Gastroesophageal sphincter (tissue), 4 donors: ENCODE data around the gene GGN. TPM values are rescaled to one million over a fixed set of nuclear protein-coding genes. Genes with fewer than 3 reads are reported as not detected.
A peak's percentile ranks its signal among the peaks of the same experiment; 100 is the strongest.
"Not testable (repeated sequence)": the region's sequence is repeated elsewhere in the genome, so short reads cannot be mapped to it uniquely, and the experiment has no call there.

Source experiments
- ATAC-seq: fragments of 150-250 bp; one replicate; pipeline ENCODE4 v1.9.1; 2016; ENCODE audit warnings: mild to moderate bottlenecking, moderate library complexity
- H3K27ac ChIP-seq, 4 donors: fragments of 200-600 bp; sonication (generic) in 3 of 4; 1 replicate in 3 of 4; 2 replicates in 1 of 4; pipeline ENCODE4 v1.5.1; 2016 to 2019
- H3K27me3 ChIP-seq: fragments of 200-600 bp; sonication (generic); one replicate; pipeline ENCODE4 v1.5.1; 2019
- H3K36me3 ChIP-seq, 2 donors: fragments of 200-600 bp; sonication (generic); one replicate each; pipeline ENCODE4 v1.5.1; 2019; ENCODE audit warnings: control low read depth in 1 of 2
- H3K4me1 ChIP-seq, 3 donors: fragments of 200-600 bp; sonication (generic); 1 replicate in 2 of 3; 2 replicates in 1 of 3; pipeline ENCODE4 v1.5.1; 2016 to 2019; ENCODE audit warnings: control low read depth in 2 of 3
- H3K4me3 ChIP-seq, 2 donors: fragments of 200-600 bp; sonication (generic); one replicate each; pipeline ENCODE4 v1.5.1; 2019; ENCODE audit warnings: mild to moderate bottlenecking in 1 of 2, moderate library complexity in 1 of 2
- H3K9me3 ChIP-seq, 3 donors: fragments of 200-600 bp; sonication (generic); one replicate each; pipeline ENCODE4 v1.5.1; 2017 to 2019; ENCODE audit warnings: control low read depth in 2 of 3
- EP300 ChIP-seq: sonication (generic); formaldehyde crosslinking; IDR thresholded peaks from one replicate; pipeline ENCODE4 v1.6.1; 2017; ENCODE audit warnings: antibody characterized with exemption, mild to moderate bottlenecking
- POLR2A ChIP-seq, 2 donors: fragments of 450-650 bp; IDR thresholded peaks; one replicate each; pipeline ENCODE4 v1.6.1; 2017; ENCODE audit warnings: antibody characterized with exemption in 2 of 2, mild to moderate bottlenecking in 2 of 2, moderate library complexity in 1 of 2
- POLR2AphosphoS5 ChIP-seq: sonication (generic); formaldehyde crosslinking; IDR thresholded peaks from one replicate; pipeline ENCODE4 v1.6.1; 2017; ENCODE audit warnings: antibody characterized with exemption
- WGBS, 2 donors: methylation state at CpG; one replicate each; pipeline ENCODE4 v1.1.5; 2018; ENCODE audit warnings: low coverage in 1 of 2; 5-methylcytosine and 5-hydroxymethylcytosine counted together
- total RNA-seq, 4 donors: library from RNA; depleted of rRNA; stranded (reverse); fragments of >200 nt; gene quantifications; one replicate each; pipeline ENCODE4 v1.1.0, GENCODE V29; 2016
- TF ChIP-seq, protein P1 (sequence below), 4 experiments: fragments of 200-600 bp in 2 of 4; fragments of 450-650 bp in 2 of 4; sonication (generic) in 1 of 4; IDR thresholded peaks; one replicate each; pipeline ENCODE4 v1.5.1; 2017 to 2019; ENCODE audit warnings: antibody characterized with exemption in 4 of 4, mild to moderate bottlenecking in 2 of 4, moderate library complexity in 2 of 4

The GGN gene
- total RNA-seq, 4 donors from 2014 or later = 0.12 TPM; not detected in 3

DNA sequence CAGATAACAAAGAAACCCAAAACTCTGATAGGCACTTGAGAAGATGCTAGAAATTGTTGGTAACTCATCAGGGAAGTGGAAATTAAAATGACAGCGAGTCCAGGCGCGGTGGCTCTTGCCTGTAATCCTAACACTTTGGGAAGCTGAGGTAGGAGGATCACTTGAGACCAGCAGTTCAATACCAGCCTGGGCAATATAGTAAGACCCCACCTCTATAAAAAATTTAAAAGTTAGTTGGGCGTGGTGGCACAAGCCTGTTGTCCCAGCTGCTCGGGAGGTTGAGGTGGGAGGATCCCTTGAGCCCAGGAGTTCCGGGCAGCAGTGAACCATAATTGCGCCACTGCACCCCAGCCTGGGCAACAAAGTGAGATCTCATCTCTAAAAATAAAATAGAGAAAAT lies 43.1 kb upstream of the GGN start:
- ATAC-seq = no peak
- peaks cover 63% of the 10 kb centered on the region for H3K27me3 ChIP-seq
- 85 to 89% methylated on average over 4 to 7 of the region's 7 CpGs for WGBS, 2 donors
- H3K4me1 ChIP-seq = peaks cover 0 to 8% (median 0%) of the 10 kb centered on the region in 3 donors
- H3K4me3 ChIP-seq = no peak overlapping the region
- H3K9me3 ChIP-seq = no peaks in the 10 kb centered on the region
- H3K27ac ChIP-seq = no peak overlapping the region
- H3K36me3 ChIP-seq = no peaks in the 10 kb centered on the region
- TF ChIP-seq POLR2A (IDR thresholded peaks at IDR 0.05) (no peak), POLR2AphosphoS5 (no peak), EP300 (no peak)
- TF ChIP-seq, protein P1, sequence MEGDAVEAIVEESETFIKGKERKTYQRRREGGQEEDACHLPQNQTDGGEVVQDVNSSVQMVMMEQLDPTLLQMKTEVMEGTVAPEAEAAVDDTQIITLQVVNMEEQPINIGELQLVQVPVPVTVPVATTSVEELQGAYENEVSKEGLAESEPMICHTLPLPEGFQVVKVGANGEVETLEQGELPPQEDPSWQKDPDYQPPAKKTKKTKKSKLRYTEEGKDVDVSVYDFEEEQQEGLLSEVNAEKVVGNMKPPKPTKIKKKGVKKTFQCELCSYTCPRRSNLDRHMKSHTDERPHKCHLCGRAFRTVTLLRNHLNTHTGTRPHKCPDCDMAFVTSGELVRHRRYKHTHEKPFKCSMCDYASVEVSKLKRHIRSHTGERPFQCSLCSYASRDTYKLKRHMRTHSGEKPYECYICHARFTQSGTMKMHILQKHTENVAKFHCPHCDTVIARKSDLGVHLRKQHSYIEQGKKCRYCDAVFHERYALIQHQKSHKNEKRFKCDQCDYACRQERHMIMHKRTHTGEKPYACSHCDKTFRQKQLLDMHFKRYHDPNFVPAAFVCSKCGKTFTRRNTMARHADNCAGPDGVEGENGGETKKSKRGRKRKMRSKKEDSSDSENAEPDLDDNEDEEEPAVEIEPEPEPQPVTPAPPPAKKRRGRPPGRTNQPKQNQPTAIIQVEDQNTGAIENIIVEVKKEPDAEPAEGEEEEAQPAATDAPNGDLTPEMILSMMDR (IDR thresholded peaks at IDR 0.05) = no peak

- H3K9me3 ChIP-seq = no peaks in the 10 kb centered on the region
- H3K27ac ChIP-seq = no peak overlapping the region
- peaks cover 0 to 8% (median 0%) of the 10 kb centered on the region in 3 donors for H3K4me1 ChIP-seq
- H3K27me3 ChIP-seq = peaks cover 63% of the 10 kb centered on the region
- TF ChIP-seq, protein P1 (IDR thresholded peaks at IDR 0.05) = no peak
- no peak for TF ChIP-seq POLR2A (IDR thresholded peaks at IDR 0.05)
- TF ChIP-seq EP300 = no peak
- TF ChIP-seq POLR2AphosphoS5 = no peak
- no peaks in the 10 kb centered on the region for H3K36me3 ChIP-seq
- ATAC-seq = no peak
- WGBS, 2 donors = 72% methylated on average over 2 of the region's 2 CpGs
- no peak overlapping the region for H3K4me3 ChIP-seq
Observed at GRCh38 chr19:38429811-38430156, 42.0 kb upstream of the GGN start.

GRCh38 chr19:38429055-38429810 lies 41.4 kb upstream of the GGN start:
- no peak overlapping the region for H3K4me3 ChIP-seq
- H3K4me1 ChIP-seq = peaks cover 0 to 8% (median 0%) of the 10 kb centered on the region in 3 donors
- 46 to 49% methylated on average over 10 to 13 of the region's 14 CpGs for WGBS, 2 donors
- H3K27ac ChIP-seq = no peak overlapping the region
- H3K36me3 ChIP-seq = no peaks in the 10 kb centered on the region
- no peaks in the 10 kb centered on the region for H3K9me3 ChIP-seq
- H3K27me3 ChIP-seq = peaks cover 63% of the 10 kb centered on the region
- TF ChIP-seq POLR2AphosphoS5 (no peak), EP300 (no peak), POLR2A (IDR thresholded peaks at IDR 0.05) (no peak)
- TF ChIP-seq, protein P1 (IDR thresholded peaks at IDR 0.05) = no peak
- no peak for ATAC-seq

DNA sequence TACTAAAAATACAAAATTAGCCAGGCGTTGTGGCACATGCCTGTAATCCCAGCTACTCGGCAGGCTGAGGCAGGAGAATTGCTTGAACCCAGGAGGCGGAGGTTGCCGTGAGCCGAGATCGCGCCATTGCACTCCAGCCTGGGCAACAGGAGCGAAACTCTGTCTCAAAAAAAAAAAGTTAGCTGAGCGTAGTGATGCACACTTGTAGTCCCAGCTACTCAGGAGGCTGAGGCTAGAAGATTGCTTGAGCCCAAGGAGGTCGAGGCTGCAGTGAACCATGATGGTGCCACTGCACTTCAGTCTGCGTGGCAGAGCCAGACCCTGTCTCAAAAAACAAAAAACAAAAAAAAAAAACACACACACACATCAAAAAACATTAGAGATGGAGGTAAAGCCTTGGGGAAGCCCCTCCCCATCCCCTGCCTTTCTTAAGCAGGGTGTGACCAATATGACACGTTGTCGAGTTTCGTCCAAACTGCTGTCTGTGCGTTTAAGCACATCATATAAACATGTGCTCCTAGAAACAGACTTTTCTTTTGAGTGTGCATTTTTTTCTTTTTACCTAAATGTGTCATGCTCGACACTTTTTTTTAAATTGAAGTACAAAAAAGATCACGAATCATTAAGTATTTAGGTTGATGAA lies 39.3 kb upstream of the GGN start:
- not testable (repeated sequence) for H3K9me3 ChIP-seq, H3K4me1 ChIP-seq, H3K36me3 ChIP-seq, H3K4me3 ChIP-seq, H3K27ac ChIP-seq, ATAC-seq
- WGBS, 2 donors = 33 to 57% methylated on average over 7 to 9 of the region's 17 CpGs
- H3K27me3 ChIP-seq = peaks cover 62% of the 10 kb centered on the region

GRCh38 chr19:38425810-38426466 lies 38.1 kb upstream of the GGN start, which contains the start of gene RASGRP4:
Gene RASGRP4 (minus strand): TSS chr19:38426219. CDS start chr19:38426091, 128 bp downstream.
- H3K36me3 ChIP-seq = no peaks in the 10 kb centered on the region
- ATAC-seq = no peak
- H3K4me3 ChIP-seq = peak within 1 kb of the TSS in 1 of 2 donors; percentile 36
- no peaks in the 10 kb centered on the region for H3K9me3 ChIP-seq
- no peaks in the 10 kb centered on the region for H3K4me1 ChIP-seq
- 8 to 33% methylated on average over 10 of the region's 20 CpGs for WGBS, 2 donors
- H3K27ac ChIP-seq = peak within 1 kb of the TSS in 1 of 4 donors; percentile 13
- TF ChIP-seq POLR2AphosphoS5 = no peak
- no peak for TF ChIP-seq POLR2A (IDR thresholded peaks at IDR 0.05)
- TF ChIP-seq EP300 = no peak
- TF ChIP-seq, protein P1 (IDR thresholded peaks at IDR 0.05) = no peak
- H3K27me3 ChIP-seq = peaks cover 64% of the 10 kb centered on the region
